Measurements from ENCODE around the gene GLOD4.
"Not testable (repeated sequence)": the region's sequence is repeated elsewhere in the genome, so short reads cannot be mapped to it uniquely, and the experiment has no call there.

Gene GLOD4

GRCh38 chr17:802901-803881 is 21.1 kb upstream of the GLOD4 start:
- DNase-seq (ENCODE audit: low read depth, low spot score): no peak

GRCh38 chr17:802481-802880 is 20.4 kb upstream of the GLOD4 start:
- no peak for DNase-seq (ENCODE audit: low read depth, low spot score)

- no peak for DNase-seq (ENCODE audit: low read depth, low spot score)
Observed at GRCh38 chr17:801660-802059, 19.6 kb upstream of the GLOD4 start.

- no peak for DNase-seq (ENCODE audit: low read depth, low spot score)
Observed at GRCh38 chr17:800446-801242, 18.6 kb upstream of the GLOD4 start.

- no peak for DNase-seq (ENCODE audit: low read depth, low spot score)
Observed at GRCh38 chr17:799261-799660, 17.2 kb upstream of the GLOD4 start.

GRCh38 chr17:798246-798645 is 16.2 kb upstream of the GLOD4 start:
- DNase-seq (ENCODE audit: low read depth, low spot score): no peak

GRCh38 chr17:797236-797840 is 15.3 kb upstream of the GLOD4 start:
- DNase-seq (ENCODE audit: low read depth, low spot score): no peak

GRCh38 chr17:796609-797008 is 14.5 kb upstream of the GLOD4 start:
- no peak for DNase-seq (ENCODE audit: low read depth, low spot score)

GRCh38 chr17:795721-796120 is 13.6 kb upstream of the GLOD4 start:
- DNase-seq (ENCODE audit: low read depth, low spot score): no peak

- no peak for DNase-seq (ENCODE audit: low read depth, low spot score)
Observed at GRCh38 chr17:795276-795675, 13.2 kb upstream of the GLOD4 start.

GRCh38 chr17:794876-795275 is 12.8 kb upstream of the GLOD4 start:
- no peak for DNase-seq (ENCODE audit: low read depth, low spot score)

GRCh38 chr17:792277-792676 is 10.2 kb upstream of the GLOD4 start:
- DNase-seq (ENCODE audit: low read depth, low spot score): no peak

GRCh38 chr17:791829-792228 is 9.7 kb upstream of the GLOD4 start:
- no peak for DNase-seq (ENCODE audit: low read depth, low spot score)

- not testable (repeated sequence) for DNase-seq (ENCODE audit: low read depth, low spot score)
Observed at GRCh38 chr17:790874-791247, 8.8 kb upstream of the GLOD4 start.

GRCh38 chr17:789931-790873 is 8.1 kb upstream of the GLOD4 start:
- DNase-seq (ENCODE audit: low read depth, low spot score): not testable (repeated sequence)

- DNase-seq (ENCODE audit: low read depth, low spot score): no peak
Observed at GRCh38 chr17:789160-789840, 7.2 kb upstream of the GLOD4 start.

- no peak for DNase-seq (ENCODE audit: low read depth, low spot score)
Observed at GRCh38 chr17:788551-788950, 6.5 kb upstream of the GLOD4 start.

GRCh38 chr17:787641-788221 is 5.7 kb upstream of the GLOD4 start:
- no peak for DNase-seq (ENCODE audit: low read depth, low spot score)

GRCh38 chr17:785901-786300 is 3.8 kb upstream of the GLOD4 start:
- DNase-seq (ENCODE audit: low read depth, low spot score): not testable (repeated sequence)

- no peak for DNase-seq (ENCODE audit: low read depth, low spot score)
Observed at GRCh38 chr17:784143-784542, 2.1 kb upstream of the GLOD4 start.

All from iPS DF 19.7 (cell line).